ENCODE data around the gene OOSP4B. TPM values are rescaled to one million over a fixed set of nuclear protein-coding genes. Genes with fewer than 3 reads are reported as not detected.

Gene OOSP4B
- total and polyA plus RNA-seq, 2 of the 13 experiments (the other 11 are each of a cell fraction or from before 2014, with no cell fraction given), result not detected

- no peak for FAIRE-seq
- Histone ChIP-seq H3K4me2 (ENCODE audit: low read depth, low read length) (no peak overlapping the region), H3K27ac (ENCODE audit: extremely low read length, insufficient read depth, low read length) (no peak overlapping the region), H3K36me3 (replicated peaks in 1 of 2; ENCODE audit: control insufficient read depth in 1 of 2, insufficient read depth in 2 of 2, low read length in 2 of 2) (no peaks in the 10 kb centered on the region), H2AFZ (ENCODE audit: low read length) (no peak overlapping the region), H3K79me2 (ENCODE audit: insufficient read depth, low read length) (no peaks in the 10 kb centered on the region), H3K27me3 (ENCODE audit: control insufficient read depth in 1 of 2, insufficient read depth in 2 of 2, low read length in 2 of 2) (no peaks in the 10 kb centered on the region), H3K9me3 (ENCODE audit: low read length) (no peaks in the 10 kb centered on the region), H3K9ac (ENCODE audit: insufficient read depth, low read depth, low read length) (no peak overlapping the region), H3K4me1 (ENCODE audit: insufficient read depth, low read length) (no peaks in the 10 kb centered on the region), H4K20me1 (ENCODE audit: insufficient read depth, low read length) (no peaks in the 10 kb centered on the region), H3K4me3 (replicated peaks in 1 of 3; ENCODE audit: insufficient read depth in 1 of 3, low read depth in 2 of 3, low read length in 3 of 3) (no peak overlapping the region)
- POLR2A ChIA-PET, result no interaction called here
- TF ChIP-seq ZNF710 (CRISPR knock-in tag; IDR thresholded peaks at IDR 0.05; ENCODE audit: borderline replicate concordance) (no peak), ZNF614 (CRISPR knock-in tag; IDR thresholded peaks at IDR 0.05; ENCODE audit: borderline replicate concordance) (no peak), ZSCAN25 (CRISPR knock-in tag; IDR thresholded peaks at IDR 0.05) (no peak), EHMT2 (IDR thresholded peaks at IDR 0.05; ENCODE audit: borderline replicate concordance, low read depth, low read length) (no peak), ZKSCAN1 (IDR thresholded peaks at IDR 0.05; ENCODE audit: low read length) (no peak)
- TF ChIP-seq, protein P1, sequence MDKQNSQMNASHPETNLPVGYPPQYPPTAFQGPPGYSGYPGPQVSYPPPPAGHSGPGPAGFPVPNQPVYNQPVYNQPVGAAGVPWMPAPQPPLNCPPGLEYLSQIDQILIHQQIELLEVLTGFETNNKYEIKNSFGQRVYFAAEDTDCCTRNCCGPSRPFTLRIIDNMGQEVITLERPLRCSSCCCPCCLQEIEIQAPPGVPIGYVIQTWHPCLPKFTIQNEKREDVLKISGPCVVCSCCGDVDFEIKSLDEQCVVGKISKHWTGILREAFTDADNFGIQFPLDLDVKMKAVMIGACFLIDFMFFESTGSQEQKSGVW (CRISPR knock-in tag; IDR thresholded peaks at IDR 0.05; ENCODE audit: borderline replicate concordance), result no peak
- TF ChIP-seq, protein P2, sequence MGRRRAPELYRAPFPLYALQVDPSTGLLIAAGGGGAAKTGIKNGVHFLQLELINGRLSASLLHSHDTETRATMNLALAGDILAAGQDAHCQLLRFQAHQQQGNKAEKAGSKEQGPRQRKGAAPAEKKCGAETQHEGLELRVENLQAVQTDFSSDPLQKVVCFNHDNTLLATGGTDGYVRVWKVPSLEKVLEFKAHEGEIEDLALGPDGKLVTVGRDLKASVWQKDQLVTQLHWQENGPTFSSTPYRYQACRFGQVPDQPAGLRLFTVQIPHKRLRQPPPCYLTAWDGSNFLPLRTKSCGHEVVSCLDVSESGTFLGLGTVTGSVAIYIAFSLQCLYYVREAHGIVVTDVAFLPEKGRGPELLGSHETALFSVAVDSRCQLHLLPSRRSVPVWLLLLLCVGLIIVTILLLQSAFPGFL (CRISPR knock-in tag; IDR thresholded peaks at IDR 0.05), result no peak
- ATAC-seq, result no peak
- no TSS peak for BruUV-seq (replicated peaks)
- intact Hi-C loops (cut with micrococcal nuclease; ENCODE audit: unreplicated experiment) (no loop called here), in situ Hi-C loops (cut with HindIII; ENCODE audit: extremely low pct_ligation_motif_present, low pct_unique_long_range_greater_than_20kb) (no loop called here)
- DNase-seq (ENCODE audit: low spot score), result no peak
- WGBS (ENCODE audit: low lambda C conversion rate), result 0% methylated on average over 3 of the region's 3 CpGs
- CTCF ChIA-PET (ENCODE audit: low intra/inter-chr PET ratio, low total read pairs), result no interaction called here
Measured at GRCh38 chr11:59984368-59984767, 32.6 kb upstream of the OOSP4B start.
